Epidermal melanocyte (primary cell): ENCODE measurements around the gene FRYL.
A peak's percentile ranks its signal among the peaks of the same experiment; 100 is the strongest.

Experiments used
- DNase-seq: peaks from one replicate; pipeline ENCODE4 v3.0.0; 2011; ENCODE audit warnings: low spot score; ENCODE audit not compliant: insufficient read length

FRYL gene

GRCh38 chr4:48620831-48621230, 159.2 kb downstream of the FRYL start:
- no peak for DNase-seq

GRCh38 chr4:48620093-48620492, 160.0 kb downstream of the FRYL start:
- DNase-seq: peak; percentile 40

GRCh38 chr4:48604527-48604926, 175.6 kb downstream of the FRYL start:
- no peak for DNase-seq

GRCh38 chr4:48604041-48604440, 176.0 kb downstream of the FRYL start:
- no peak for DNase-seq

- DNase-seq: no peak
Measured at GRCh38 chr4:48603366-48604003, 176.6 kb downstream of the FRYL start.

- DNase-seq: no peak
Measured at GRCh38 chr4:48602763-48603162, 177.3 kb downstream of the FRYL start.

GRCh38 chr4:48602222-48602621, 177.9 kb downstream of the FRYL start:
- no peak for DNase-seq

- no peak for DNase-seq
Measured at GRCh38 chr4:48596336-48596735, 183.7 kb downstream of the FRYL start.

- DNase-seq: no peak
Measured at GRCh38 chr4:48594180-48594579, 185.9 kb downstream of the FRYL start.

GRCh38 chr4:48591372-48591771, 188.7 kb downstream of the FRYL start:
- no peak for DNase-seq

GRCh38 chr4:48590884-48591283, 189.2 kb downstream of the FRYL start:
- DNase-seq: no peak

GRCh38 chr4:48589098-48589445, 191.0 kb downstream of the FRYL start:
- DNase-seq: no peak

- DNase-seq: no peak
Measured at GRCh38 chr4:48588230-48589097, 191.6 kb downstream of the FRYL start.

- DNase-seq: no peak
Measured at GRCh38 chr4:48585401-48585800, 194.7 kb downstream of the FRYL start.

- peak; percentile 56 for DNase-seq
Measured at GRCh38 chr4:48578132-48578968, 201.7 kb downstream of the FRYL start.

- DNase-seq: no peak
Measured at GRCh38 chr4:48575964-48576363, 204.1 kb downstream of the FRYL start.

- DNase-seq: no peak
Measured at GRCh38 chr4:48571471-48571870, 208.6 kb downstream of the FRYL start.

GRCh38 chr4:48570646-48571220, 209.3 kb downstream of the FRYL start:
- no peak for DNase-seq

GRCh38 chr4:48566034-48566384, 214.1 kb downstream of the FRYL start:
- DNase-seq: no peak

GRCh38 chr4:48565362-48566033, 214.6 kb downstream of the FRYL start:
- DNase-seq: no peak

GRCh38 chr4:48564151-48564550, 215.9 kb downstream of the FRYL start:
- no peak for DNase-seq
